GM12878 (cell line): ENCODE measurements around the gene IZUMO1. TPM values are rescaled to one million over a fixed set of nuclear protein-coding genes. Genes with fewer than 3 reads are reported as not detected.

Source experiments
- ATAC-seq: fragments of 200-7000 bp; cut with Tn5 transposase; 3 replicates; pipeline ENCODE4 v1.9.1; 2020; ENCODE audit warnings: mild to moderate bottlenecking, moderate library complexity
- BruUV-seq: library from RNA; stranded (reverse); fragments of 400-500 nt; replicated peaks from 2 replicates; lab custom pipeline; 2021; lab: Mats Ljungman, UMichigan
- CTCF ChIA-PET: fragments of 300-600 bp; sonication (Branson Sonifier 250); formaldehyde crosslinking; extraction: SDS; loops from one replicate; lab custom pipeline; 2021; ENCODE audit warnings: inconsistent platforms; lab: Yijun Ruan, JAX
- POLR2A ChIA-PET: fragments of 350-600 bp; formaldehyde crosslinking; extraction: SDS; loops from one replicate; lab custom pipeline; 2021; ENCODE audit warnings: inconsistent platforms; lab: Charles Lee
- RAD21 ChIA-PET: fragments of 300-600 bp; sonication (Branson Sonifier 250); formaldehyde crosslinking; loops from one replicate; lab custom pipeline; 2023; ENCODE audit warnings: antibody characterized with exemption; ENCODE audit not compliant: unreplicated experiment; lab: Charles Lee
- SMC1A ChIA-PET: fragments of 300-600 bp; sonication (Branson Sonifier 250); formaldehyde crosslinking; loops from one replicate; lab custom pipeline; 2023; ENCODE audit not compliant: unreplicated experiment, uncharacterized antibody; lab: Charles Lee
- DNase-seq: peaks from one replicate; pipeline ENCODE4 v3.0.0-alpha.2; 2011; ENCODE audit warnings: low read depth, low spot score
- FAIRE-seq: peaks from 3 replicates; lab custom pipeline; 2011; peaks lifted over from hg19 to GRCh38; lab: Jason Lieb, UNC
- H2AFZ ChIP-seq: 2 replicates; pipeline ENCODE4 v1.6.0; 2011; ENCODE audit warnings: low read depth, low read length, control low read depth; ENCODE audit not compliant: control insufficient read depth
- H3K27ac ChIP-seq: 2 replicates; pipeline ENCODE4 v1.5.1; 2011; ENCODE audit warnings: control low read depth; ENCODE audit not compliant: control insufficient read depth, insufficient read depth
- H3K27me3 ChIP-seq, 2 experiments: replicated peaks in 1 of 2; 2 replicates each; pipeline versions ENCODE4 v1.6.0 to v1.6.1; 2011; ENCODE audit warnings: low read length in 1 of 2; ENCODE audit not compliant: control insufficient read depth in 2 of 2, insufficient read depth in 2 of 2
- H3K36me3 ChIP-seq, 2 experiments: 2 replicates each; pipeline ENCODE4 v1.5.1; 2011; ENCODE audit warnings: low read length in 1 of 2; ENCODE audit not compliant: control insufficient read depth in 2 of 2, insufficient read depth in 2 of 2
- H3K4me1 ChIP-seq: 2 replicates; pipeline ENCODE4 v1.6.1; 2011; ENCODE audit warnings: mild to moderate bottlenecking, low read length, moderate library complexity, mixed read lengths; ENCODE audit not compliant: control insufficient read depth, insufficient read depth
- H3K4me2 ChIP-seq: 2 replicates; pipeline ENCODE4 v1.6.0; 2011; ENCODE audit warnings: control low read depth; ENCODE audit not compliant: control insufficient read depth, insufficient read depth
- H3K4me3 ChIP-seq: fragments of 200-600 bp; sonication (generic); 2 replicates; pipeline ENCODE4 v1.5.1; 2016
- H3K79me2 ChIP-seq: 2 replicates; pipeline ENCODE4 v1.6.0; 2011; ENCODE audit warnings: low read length; ENCODE audit not compliant: control insufficient read depth, insufficient read depth
- H3K9ac ChIP-seq: 2 replicates; pipeline ENCODE4 v1.8.0; 2011; ENCODE audit warnings: low read length, control low read depth, mixed read lengths; ENCODE audit not compliant: control insufficient read depth, insufficient read depth
- H3K9me3 ChIP-seq: replicated peaks from 3 replicates; pipeline ENCODE4 v1.5.1; 2011; ENCODE audit warnings: mild to moderate bottlenecking, low read length; ENCODE audit not compliant: control insufficient read depth, insufficient read depth
- H4K20me1 ChIP-seq: 2 replicates; pipeline ENCODE4 v1.6.0; 2011; ENCODE audit not compliant: control insufficient read depth, insufficient read depth
- CBX3 ChIP-seq: fragments of 200-600 bp; sonication (generic); IDR thresholded peaks from 2 replicates; pipeline ENCODE4 v1.6.1; 2016; ENCODE audit warnings: low read depth, borderline replicate concordance
- IKZF2 ChIP-seq, 2 experiments: fragments of 450-650 bp; IDR thresholded peaks; 2 replicates each; pipeline ENCODE4 v1.6.1; 2017; ENCODE audit warnings: mild to moderate bottlenecking in 2 of 2, moderate library complexity in 2 of 2
- MEF2A ChIP-seq: IDR thresholded peaks from 2 replicates; pipeline ENCODE4 v1.6.1; 2011; ENCODE audit warnings: low read depth, mild to moderate bottlenecking, low read length, moderate library complexity; ENCODE audit not compliant: insufficient read depth
- MTA3 ChIP-seq: IDR thresholded peaks from 2 replicates; pipeline ENCODE4 v1.6.1; 2012; ENCODE audit warnings: low read length, inconsistent platforms, borderline replicate concordance
- SPI1 ChIP-seq: IDR thresholded peaks from 2 replicates; pipeline ENCODE4 v1.6.1; 2011; ENCODE audit warnings: low read depth, mild to moderate bottlenecking, low read length, moderate library complexity, borderline replicate concordance; ENCODE audit not compliant: insufficient read depth
- WGBS: methylation state at CpG from one replicate; pipeline ENCODE4 v1.1.6; 2016; ENCODE audit warnings: low lambda C conversion rate; ENCODE audit not compliant: insufficient replicate concordance, insufficient coverage; ENCODE audit errors: missing lambda C conversion rate; 5-methylcytosine and 5-hydroxymethylcytosine counted together
- in situ Hi-C: fragments of 300-500 bp; cut with MboI; formaldehyde crosslinking; loops from 9 replicates; pipeline ENCODE4 v1.14.3; 2018; ENCODE audit warnings: mixed read lengths
- intact Hi-C: fragments of 100-400 bp; cut with micrococcal nuclease; formaldehyde crosslinking; loops from one replicate; pipeline ENCODE4 v1.14.2; 2022; ENCODE audit not compliant: unreplicated experiment
- polyA plus RNA-seq, 11 experiments: library from polyadenylated mRNA; depleted of rRNA in 4 of 11; unstranded in 6 of 11; stranded (reverse) in 5 of 11; fragments of >200 nt; fragmentation: Nextera tagmentation in 4 of 11; fragmentation: Illumina TruSeq in 1 of 11; extraction: Ambion mirVana in 4 of 11; extraction: Trizol in 1 of 11; gene quantifications; 1 replicate in 1 of 11; 2 replicates in 10 of 11; pipeline versions ENCODE4 v1.2.1 to v1.2.3, GENCODE V29; 2011 to 2016; ENCODE audit warnings: inconsistent platforms in 2 of 11, missing spikeins in 2 of 11, low read depth in 1 of 11
- total RNA-seq, 4 experiments: library from RNA; depleted of rRNA in 3 of 4; stranded (reverse); fragments of >200 nt in 3 of 4; fragmentation: Illumina TruSeq in 1 of 4; extraction: Trizol in 1 of 4; gene quantifications; 2 replicates each; pipeline versions ENCODE4 v1.2.1 to v1.2.3, GENCODE V29; 2013 to 2021

The IZUMO1 gene
- total and polyA plus RNA-seq, 10 of the 15 experiments (the other 5 are each of a cell fraction or from before 2014, with no cell fraction given) = not detected

DNA sequence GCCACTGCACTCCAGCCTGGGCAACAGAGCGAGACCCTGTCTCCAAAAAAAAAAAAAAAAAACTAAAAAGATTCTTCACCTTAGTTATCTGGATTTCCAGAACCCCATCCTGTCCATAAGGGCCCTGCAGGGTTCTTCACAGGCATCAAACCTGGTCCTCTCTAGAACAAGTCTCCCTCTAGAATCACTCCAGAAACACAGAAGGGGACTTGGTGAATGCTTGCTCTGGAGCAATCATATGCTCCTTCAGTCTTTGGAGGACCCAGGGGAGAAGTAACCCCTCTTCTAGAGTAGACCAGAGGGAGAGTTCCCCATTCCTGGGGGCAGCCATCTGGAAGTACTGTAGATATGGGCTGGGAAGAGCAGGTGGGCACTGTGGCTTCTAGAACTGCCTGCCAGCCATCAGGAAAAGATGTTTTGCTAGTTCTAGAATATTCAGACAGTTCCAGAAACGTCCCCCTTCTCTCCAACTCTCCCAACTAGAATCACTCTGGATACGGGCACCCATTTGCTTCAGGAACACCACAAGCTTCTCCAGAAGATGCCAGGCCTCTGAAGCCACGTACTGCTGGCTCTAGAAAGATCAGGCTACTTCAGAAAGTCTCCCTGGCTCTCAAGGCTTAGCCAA is 3.0 kb upstream of the IZUMO1 start:
- in situ Hi-C loops (no loop called here), intact Hi-C loops (no loop called here)
- H3K9ac ChIP-seq = no peak overlapping the region
- FAIRE-seq = no peak
- BruUV-seq = no TSS peak
- TF ChIP-seq IKZF2 (IDR thresholded peaks at IDR 0.05) (no peak), MEF2A (no peak), CBX3 (no peak), SPI1 (no peak)
- ChIA-PET CTCF (no interaction called here), SMC1A (no interaction called here), POLR2A (no interaction called here), RAD21 (no interaction called here)
- WGBS = 16% methylated on average over 3 of the region's 4 CpGs
- no peaks in the 10 kb centered on the region for H3K4me1 ChIP-seq
- no peak for DNase-seq
- H3K27ac ChIP-seq = no peak overlapping the region
- H3K4me3 ChIP-seq = no peak overlapping the region
- peaks cover 2% of the 10 kb centered on the region; the same call in 1 of the 3 replicates for H3K9me3 ChIP-seq
- H3K4me2 ChIP-seq = no peak overlapping the region
- no peaks in the 10 kb centered on the region for H3K36me3 ChIP-seq
- H4K20me1 ChIP-seq = no peaks in the 10 kb centered on the region
- ATAC-seq = no peak
- no peak overlapping the region for H2AFZ ChIP-seq
- peaks cover 2 to 6% of the 10 kb centered on the region in 2 experiments; a peak in 3 of 4 replicates for H3K27me3 ChIP-seq
- H3K79me2 ChIP-seq = no peaks in the 10 kb centered on the region

DNA sequence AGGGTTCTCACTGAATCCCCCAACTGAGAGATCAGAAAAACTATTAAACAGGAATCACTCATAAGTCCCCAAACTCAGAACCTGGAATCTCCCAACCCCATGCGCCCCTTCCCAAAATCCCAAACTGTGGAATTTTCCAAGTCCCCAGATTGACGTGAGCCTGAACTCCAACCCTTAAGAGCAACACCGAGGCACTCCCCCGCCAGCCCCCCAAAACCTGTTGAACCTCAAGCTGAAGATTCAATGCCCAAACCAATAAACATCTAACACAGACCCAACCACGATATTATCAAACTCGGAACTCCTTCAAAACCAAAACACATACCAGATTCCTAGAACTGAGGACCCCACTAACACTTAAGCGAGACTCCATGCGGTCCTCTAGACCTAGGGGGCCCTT is 599 bp downstream of the IZUMO1 start:
- intact Hi-C loops (no loop called here), in situ Hi-C loops (no loop called here)
- DNase-seq (no peak), ATAC-seq (no peak), FAIRE-seq (no peak)
- TF ChIP-seq MTA3 = no peak
- H4K20me1 ChIP-seq = no peaks in the 10 kb centered on the region
- H3K27ac ChIP-seq = no peak overlapping the region
- WGBS = 56% methylated on average over 8 of the region's 8 CpGs
- H3K27me3 ChIP-seq = peaks cover 0 to under 1% of the 10 kb centered on the region in 2 experiments; a peak in 1 of 4 replicates
- H3K9ac ChIP-seq = no peak overlapping the region
- ChIA-PET SMC1A (no interaction called here), POLR2A (no interaction called here), RAD21 (no interaction called here), CTCF (no interaction called here)
- peaks cover 2% of the 10 kb centered on the region; the same call in 1 of the 3 replicates for H3K9me3 ChIP-seq
- no peaks in the 10 kb centered on the region for H3K79me2 ChIP-seq
- no peak overlapping the region for H3K4me3 ChIP-seq
- no peak overlapping the region for H3K4me2 ChIP-seq
- BruUV-seq = no TSS peak
- no peaks in the 10 kb centered on the region for H3K36me3 ChIP-seq
- H3K4me1 ChIP-seq = no peaks in the 10 kb centered on the region
- no peak overlapping the region for H2AFZ ChIP-seq
